NCI-H2029 (cell line): ENCODE results near the gene TCL1A.

ENCODE experiments used
- DNase-seq: peaks from one replicate; lab custom pipeline; 2025; lab: John Stamatoyannopoulos, UW

The TCL1A gene

DNA sequence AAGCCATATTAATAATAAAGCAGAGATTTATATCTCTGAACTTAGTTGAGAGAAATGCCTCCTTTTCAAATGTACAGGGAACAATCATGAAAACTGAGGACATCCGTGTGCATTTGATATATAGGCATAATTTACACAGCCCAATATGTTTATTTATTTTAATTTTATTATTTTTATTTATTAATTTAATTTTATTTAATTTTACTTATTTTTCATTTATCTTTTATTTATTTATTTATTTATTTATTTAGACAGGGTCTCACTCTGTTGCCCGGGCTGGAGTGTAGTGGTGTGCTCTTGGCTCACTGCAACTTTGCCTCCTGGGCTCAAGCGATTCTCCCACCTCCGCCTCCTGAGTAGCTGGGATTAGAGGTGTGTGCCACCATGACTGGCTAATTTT is 8.4 kb downstream of the TCL1A start:
- no peak for DNase-seq

DNA sequence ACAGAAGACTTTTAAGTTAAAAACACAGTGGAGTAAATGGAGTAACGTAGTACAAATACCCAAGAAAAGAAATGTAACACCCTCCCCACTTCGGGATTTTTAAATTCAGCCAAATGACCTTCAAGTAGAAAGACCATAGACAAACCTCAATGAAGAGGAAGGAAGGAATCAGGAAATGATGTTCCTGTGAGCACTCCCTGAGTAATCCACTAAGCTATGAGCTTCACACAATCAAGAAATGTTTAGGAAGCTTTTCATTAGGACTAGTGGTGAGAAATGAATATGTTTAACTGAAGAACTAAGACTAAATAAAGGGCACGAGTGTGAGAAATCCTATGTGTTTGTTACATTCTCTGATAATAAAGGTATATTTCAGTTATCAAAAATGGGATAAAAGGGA is 10.1 kb downstream of the TCL1A start:
- no peak for DNase-seq

DNA sequence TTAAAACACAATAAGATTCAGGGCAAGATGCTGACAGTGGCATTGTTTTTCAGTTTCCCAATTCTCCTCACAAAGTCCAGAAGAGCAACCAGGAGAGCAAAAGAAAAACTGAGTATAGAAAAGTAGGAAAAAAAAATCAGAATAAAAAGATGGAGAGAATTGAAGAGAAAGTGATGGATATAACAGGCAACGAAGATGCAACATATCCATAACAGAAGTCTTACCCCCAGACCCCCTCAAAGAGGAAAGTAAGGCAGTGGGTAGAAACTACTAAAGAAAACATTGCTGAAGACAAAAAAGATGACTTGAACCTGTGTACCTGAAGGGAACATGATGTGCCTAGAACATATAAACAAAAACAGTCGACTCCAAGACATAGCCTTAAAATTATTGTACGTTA is 10.6 kb downstream of the TCL1A start:
- DNase-seq: no peak

DNA sequence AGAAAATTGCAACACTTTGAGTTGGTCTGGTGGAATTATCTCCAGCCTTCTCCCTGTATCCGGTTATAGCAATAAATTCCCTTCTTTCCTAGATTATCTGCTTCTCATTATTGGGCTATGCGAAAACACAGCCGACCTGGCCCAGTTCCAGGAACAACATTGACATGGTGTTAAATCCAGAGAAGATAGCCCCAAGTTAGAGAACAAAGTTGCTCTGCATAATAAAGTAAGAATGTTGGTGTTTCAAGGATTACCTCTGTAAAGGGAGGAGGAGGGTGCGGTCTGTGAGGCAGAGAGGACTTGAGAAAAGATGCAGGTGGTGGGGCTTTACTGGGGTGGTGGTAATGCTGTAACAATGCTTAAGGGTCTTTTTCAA is 12.1 kb downstream of the TCL1A start:
- no peak for DNase-seq

DNA sequence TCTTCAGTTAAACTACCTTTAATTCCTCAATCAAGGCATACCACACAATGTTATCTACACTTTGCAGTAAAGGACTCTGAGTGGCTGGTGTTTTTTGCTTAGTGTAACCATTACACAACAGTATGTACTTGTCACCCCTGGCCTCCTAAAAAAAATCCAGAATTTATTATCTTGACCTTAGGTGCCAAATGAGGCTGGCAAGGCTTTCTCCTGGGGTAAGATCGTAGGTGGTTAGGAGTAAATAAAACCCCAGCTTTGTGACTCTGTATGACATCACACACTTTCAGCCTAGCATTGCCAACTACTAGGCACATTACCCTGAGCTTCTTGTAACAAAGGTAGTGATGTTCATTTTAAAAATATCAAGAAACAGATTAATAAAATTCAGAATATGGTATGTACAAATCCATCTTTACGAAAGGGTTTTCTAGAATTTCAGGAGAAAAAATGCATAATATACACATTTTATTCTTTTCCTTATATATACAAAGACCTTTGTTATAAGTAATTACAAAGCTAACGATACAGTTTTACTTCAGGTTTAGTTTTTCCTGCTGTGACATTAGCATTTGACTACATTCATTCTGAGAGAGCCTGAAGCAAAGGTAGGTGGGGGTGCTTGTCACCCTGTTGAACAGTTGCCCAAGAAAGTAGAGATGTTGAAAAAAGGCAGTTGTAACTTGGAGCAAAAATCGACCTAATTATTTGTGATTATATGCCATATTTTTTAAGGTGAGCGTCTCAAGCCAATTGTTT is 13.5 kb downstream of the TCL1A start:
- no peak for DNase-seq

DNA sequence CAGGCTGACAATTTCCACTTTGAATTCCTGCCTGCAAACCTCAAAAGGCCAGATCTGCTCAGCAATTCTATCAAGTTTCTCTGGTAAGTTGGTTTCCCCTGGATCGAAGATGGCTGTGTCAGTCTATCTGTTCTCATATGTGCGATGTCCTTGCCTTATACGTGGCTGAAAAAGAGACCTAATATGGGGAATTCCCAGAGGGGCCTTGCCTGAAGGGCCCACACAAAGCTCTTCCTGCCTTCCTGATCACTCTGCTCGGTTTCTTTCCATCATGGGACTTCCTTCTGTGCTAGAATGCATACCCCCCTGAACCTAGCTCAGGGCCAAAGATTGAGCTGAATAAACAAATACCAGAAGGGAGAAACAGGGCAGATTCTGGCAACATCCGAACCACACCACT is 14.5 kb downstream of the TCL1A start:
- no peak for DNase-seq

DNA sequence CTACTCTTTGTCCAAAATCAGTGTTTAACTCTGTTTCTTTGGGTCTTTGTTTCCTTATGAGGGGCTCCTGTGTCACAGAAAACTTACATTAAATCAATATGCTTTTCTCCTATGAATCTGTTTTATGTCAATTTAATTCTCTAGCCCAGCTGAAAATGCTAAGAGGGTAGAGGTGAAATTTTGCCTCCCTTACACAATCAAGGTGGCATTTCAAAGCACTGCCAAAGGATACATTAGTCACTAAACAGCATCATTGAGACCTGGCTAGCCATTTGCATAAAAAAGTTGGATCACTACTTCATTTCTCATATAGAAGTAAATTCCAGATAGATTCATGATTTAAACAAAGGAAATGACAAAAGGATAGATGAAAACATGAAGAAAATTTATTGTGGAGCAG is 15.6 kb downstream of the TCL1A start:
- DNase-seq: no peak

DNA sequence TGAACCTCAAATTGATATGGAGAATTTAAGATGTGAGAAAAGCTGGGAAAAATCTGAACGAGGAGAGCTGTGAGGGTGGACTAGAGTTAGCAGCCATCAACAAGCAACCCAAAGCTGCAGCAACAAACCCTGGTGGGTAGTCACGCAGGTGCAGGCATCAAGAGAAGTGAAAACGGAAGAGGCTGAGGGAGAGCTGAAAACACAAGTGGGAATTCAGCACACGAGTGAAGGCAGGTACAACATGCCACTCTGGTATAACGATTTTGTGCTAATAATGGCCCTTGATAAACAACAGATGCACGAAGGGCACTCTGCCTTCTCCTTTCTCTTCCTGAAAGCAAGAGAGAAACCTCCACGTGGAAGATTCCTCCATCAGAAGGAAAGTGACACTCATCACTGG is 16.2 kb downstream of the TCL1A start:
- DNase-seq: no peak

DNA sequence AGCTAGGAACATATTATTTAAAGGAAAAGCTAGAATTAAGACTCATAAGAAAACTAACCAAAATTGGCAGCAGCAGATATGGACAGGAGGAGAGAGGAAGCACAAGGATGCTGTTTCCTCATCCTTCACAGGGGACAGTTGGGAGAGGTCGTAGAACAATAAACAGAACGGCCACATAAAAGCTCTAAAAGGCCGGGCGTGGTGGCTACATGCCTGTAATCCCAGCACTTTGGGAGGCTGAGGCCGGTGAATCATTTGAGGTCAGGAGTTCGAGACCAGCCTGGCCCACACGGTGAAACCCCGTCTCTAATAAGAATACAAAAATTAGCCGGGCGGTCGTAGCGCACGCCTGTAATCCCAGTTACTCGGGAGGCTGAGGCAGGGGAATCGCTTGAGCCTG is 17.2 kb downstream of the TCL1A start:
- DNase-seq: no peak

DNA sequence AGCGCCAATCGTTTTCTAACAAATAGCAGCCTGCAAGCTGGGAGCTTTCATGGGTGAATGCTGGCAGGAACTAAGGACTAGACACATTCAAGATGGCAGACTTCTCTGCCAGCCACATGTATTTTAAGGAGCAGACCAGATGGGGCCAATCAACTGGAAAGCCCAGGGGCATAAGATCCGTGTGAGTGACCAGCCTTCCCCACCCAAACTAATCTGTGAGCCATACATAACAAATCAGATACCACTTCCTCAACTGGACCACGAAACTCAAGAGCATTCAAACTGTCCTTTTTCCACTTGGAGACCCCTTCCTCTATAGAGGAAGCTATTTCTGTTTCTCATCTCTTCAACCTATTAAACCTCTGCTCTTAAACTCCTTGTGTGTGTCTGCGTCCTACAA is 18.0 kb downstream of the TCL1A start:
- DNase-seq: no peak

DNA sequence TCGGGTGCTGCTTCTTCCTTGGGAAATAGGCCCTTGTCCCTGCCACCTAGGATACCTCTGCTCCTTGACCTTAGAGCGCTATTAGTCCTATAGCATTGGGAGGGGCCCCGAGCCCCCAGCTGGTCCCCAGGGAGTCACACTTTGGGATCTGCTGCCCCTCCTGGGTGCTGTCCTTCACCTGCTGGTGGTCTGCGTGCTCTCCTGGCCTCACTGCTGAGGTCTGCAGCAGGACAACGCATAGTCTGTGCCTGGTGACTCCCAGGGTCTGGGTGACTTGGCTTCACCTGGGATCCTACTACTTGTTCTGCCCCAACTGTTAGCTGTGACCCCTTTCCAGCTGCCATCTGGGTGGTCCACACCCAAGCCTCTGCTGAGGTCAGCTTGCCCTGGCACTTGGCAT is 18.9 kb downstream of the TCL1A start:
- no peak for DNase-seq

DNA sequence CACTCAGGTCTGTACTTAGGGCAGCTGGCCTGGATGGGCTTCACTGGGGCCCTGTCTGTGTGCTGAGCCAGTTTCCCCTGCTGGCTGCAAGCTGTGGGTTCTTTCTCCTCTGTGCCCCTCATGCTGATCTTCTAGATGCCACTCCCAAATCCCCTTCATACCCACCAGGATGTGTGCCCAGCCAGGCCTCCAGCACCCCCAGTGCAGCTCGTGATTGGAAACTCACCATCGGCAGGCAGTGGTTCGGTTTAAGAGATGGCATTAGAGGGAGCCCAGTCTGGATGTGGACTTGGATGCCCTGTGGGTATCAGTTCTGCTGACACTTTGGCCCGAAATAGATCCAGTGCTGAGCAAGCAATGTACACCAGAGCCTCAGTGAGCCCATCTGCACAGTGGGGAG is 21.8 kb downstream of the TCL1A start:
- DNase-seq: no peak

DNA sequence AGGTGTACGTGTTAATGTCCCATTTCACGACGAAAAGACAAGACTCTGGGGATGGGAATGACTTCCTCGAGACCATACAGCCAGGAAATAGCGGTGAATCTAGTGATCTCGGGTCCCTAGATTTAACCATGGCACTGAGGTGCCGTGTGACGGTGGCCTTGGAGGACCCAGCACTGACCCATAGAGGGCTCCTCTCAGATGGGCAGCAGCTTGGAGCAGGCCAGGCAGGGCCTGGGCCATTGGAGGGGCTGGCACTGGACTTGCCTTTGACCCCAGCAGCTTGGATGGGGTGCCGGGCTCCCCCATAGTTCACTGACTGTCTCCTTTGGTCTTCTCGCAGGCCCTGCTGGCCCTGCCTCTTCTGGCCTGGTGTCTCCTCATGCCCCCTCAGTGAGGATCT is 22.3 kb downstream of the TCL1A start:
- DNase-seq: no peak

DNA sequence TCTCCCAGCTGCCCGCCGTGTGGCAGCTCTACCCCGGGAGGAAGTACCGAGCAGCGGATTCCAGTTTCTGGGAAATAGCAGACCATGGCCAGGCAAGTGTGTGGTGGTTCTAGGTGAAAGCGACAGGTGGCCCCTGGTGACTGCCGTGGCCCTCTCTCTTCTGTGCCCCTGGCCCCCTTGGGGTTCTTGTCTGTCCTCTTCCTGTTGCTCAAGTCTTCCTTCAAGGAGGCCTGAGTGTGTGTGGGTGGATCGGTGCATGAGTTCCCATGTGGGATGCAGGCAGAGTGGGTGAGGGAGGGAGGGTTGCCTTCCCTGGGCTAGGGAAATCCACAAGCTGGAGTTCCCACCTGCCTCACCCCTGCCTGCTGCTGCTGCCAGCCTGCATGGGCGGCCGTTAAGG is 23.1 kb downstream of the TCL1A start:
- no peak for DNase-seq

DNA sequence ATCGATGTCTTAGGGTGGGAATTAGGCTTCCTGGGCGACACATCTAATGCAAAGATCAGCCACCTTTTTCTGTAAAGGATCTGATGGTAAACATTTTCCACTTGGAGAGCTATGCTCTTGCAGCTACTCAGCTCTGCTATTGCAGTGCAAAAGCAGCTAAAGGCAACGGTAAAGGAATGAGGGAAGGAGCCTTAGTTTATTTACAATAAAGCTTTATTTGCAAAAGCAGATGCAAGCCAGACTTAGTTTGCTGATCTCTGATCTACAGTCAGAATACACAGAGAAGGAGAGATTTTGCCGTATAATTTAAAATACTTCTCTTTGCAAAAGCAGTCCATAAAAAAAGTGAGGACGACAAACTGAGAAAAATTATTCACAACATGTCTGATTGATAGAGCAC is 24.5 kb downstream of the TCL1A start:
- DNase-seq: no peak

DNA sequence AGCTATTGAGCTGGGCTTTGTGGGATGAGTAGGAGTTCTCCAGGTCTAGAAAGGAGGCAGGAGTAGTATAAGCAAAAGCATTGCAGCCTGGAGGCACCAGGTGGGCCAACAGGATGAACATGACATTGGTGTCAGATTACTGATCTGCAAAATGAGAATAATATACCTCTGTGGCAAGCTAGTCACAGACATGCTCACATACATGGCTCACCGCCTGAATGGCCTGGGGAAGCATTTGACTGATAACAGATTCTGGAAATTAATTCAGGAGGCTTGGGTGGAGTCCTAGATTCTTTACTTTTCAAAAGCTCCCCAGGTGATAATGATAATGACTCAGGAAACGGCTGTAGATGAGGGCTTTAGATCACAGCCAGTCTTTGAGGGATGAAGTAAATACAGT is 27.0 kb downstream of the TCL1A start:
- DNase-seq: no peak

DNA sequence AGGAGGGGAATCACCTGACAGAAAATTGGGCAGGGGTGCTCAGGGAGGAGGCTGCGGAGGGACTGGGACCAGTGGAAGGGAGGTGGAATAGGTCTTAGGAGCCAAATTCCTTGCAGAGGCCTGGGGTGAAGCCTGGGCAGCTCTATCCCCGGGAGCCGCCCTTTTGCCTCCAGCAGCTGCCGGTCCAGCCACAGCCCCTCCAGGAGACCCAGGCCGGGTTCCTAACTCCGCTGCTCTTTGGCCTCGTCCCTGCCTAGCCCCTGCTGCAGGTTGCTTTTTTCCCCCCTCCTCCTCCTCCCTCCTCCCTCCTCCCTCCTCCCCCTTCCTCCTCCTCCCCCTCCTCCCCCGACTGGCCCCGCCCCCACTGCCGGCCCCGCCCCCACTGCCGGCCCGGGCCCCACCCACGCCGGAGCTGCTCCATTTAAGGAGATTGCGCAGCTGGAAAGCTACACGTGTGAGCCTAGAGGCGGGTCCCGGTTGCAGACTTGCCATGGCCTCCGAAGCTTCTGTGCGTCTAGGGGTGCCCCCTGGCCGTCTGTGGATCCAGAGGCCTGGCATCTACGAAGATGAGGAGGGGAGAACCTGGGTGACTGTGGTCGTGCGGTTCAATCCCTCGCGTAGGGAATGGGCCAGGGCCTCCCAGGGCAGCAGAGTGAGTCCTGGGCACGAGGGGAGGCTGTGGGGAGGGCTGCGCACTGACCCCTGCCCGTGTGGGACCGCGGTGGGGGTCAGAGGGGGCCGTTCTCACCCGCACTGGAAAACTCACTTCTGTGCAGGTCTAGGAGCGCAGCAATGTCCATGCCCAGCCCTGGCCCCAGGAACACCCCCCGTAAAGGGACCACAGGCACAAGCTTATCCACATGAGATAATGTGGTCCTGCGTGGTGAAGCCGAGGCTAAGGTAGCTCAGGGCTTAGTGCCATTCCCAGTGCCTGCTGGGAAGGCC is 27.7 kb downstream of the TCL1A start, which contains the start of gene TCL1B:
TSS of gene TCL1B (plus strand) at position 449 of the 945 bp plus-strand sequence. CDS start at position 491, 42 bp downstream.
- DNase-seq: no peak

DNA sequence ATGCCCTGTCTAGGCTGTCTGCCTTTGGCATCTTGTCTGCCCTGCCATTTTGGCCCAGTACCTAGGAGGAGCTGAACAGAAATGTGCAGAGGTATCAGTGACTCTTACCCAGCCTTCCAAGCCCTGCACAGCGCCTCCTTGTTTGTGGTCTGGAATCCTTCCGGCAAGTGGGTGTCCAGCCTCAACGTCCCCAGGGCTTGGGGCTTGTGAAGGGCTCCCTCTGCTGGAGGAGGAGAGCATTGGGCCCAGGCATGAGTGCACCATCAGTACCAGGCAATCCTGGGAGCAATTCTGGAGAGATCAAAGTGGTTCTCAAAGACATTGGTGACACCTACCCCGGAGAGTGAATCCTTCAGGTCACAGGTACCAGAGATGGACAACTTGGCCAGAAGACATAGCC is 30.1 kb downstream of the TCL1A start:
- DNase-seq: no peak

DNA sequence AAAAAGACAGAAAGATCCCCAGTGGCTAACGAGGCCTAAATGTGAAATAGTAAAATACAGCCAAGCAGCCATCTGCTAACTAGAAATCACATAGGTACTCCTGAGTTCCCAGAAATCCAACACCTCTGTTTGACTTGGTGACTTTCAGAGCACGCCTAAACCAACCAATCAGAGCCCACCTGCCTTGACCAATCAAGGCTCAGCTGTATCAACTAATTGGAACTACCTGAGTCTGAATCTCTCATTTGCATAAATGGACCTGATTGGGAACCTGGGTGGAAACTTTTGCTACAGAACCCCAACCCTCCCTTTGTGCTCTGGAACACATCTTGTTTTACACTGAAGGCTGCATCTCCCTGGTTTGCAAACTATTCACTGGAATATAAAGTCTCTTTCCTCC is 32.8 kb downstream of the TCL1A start:
- DNase-seq: no peak

DNA sequence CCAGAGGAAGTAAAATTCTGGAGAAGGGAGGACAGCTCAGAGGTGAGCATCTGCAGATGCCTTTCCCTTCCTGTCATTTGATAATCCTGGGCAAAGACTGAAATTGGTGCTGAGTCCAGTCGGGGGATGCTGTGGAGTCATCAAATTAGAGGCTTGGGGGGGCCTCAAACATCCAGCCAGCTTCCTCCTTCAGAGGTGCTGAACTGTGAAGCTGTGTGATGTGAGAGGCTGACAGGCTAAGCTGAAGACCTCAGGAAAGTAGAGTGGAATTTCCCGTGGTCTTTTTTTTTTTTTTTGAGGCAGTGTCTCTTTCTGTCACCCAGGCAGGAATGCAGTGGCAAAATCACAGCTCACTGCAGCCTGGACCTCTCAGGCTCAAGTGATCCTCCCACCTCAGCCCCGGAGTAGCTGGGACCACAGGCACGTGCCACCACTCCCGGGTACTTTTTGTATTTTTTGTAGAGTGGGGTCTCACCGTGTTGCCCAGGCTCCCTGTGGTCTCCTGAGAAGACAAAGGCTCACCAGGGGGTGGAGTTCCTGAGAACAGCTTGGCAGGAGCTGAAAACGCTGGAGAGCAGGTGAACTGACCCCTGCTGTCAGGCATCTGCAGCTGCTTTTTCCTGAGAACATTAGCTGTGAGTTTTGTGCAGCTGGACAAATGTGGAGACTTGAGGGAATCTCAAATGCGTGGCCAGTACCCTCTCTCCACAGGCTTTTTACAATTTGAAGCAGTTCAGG is 33.8 kb downstream of the TCL1A start:
- peak; percentile 14 for DNase-seq

DNA sequence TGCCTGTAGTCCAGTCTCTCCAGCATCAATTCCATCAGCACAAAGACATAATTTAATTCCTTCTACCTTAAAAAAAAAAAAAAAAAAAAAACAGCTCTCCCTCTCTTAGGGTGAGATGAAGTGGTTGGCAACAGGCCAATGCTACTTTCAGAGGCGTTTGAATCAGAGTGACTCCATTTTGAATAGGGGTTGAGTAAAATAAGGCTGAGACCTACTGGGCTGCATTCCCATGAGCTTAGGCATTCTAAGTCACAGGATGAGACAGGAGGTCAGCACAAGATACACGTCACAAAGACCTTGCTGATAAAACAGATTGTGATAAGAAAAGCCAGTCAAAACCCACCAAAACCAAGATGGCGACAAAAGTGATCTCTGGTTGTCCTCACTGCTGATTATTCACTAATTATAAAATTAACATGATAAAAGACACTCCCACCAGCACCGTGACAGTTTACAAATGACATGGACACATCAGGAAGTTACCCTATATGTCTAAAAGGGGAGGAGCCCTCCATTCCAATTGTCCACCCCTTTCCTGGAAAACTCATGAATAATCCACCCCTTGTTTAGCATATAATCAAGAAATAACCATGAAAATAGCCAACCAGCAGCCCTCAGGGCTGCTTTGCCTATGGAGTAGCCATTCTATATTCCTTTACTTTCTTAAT is 34.6 kb downstream of the TCL1A start:
- DNase-seq: peak; percentile 14
